Measurements from ENCODE around the gene HSPA9. TPM values are rescaled to one million over a fixed set of nuclear protein-coding genes. Genes with fewer than 3 reads are reported as not detected.

Gene HSPA9
- total RNA-seq, 1 experiment from 2014 or later: 502 TPM

- Histone ChIP-seq H3K9me3 (ENCODE audit: low read depth, low read length, poor library complexity, severe bottlenecking) (no peaks in the 10 kb centered on the region), H3K27ac (ENCODE audit: low read depth, low read length, poor library complexity, severe bottlenecking) (no peak overlapping the region), H3K36me3 (ENCODE audit: insufficient read depth, low read length, poor library complexity, severe bottlenecking) (no peaks in the 10 kb centered on the region), H3K4me1 (ENCODE audit: insufficient read depth, low read length, poor library complexity, severe bottlenecking) (peaks cover 3% of the 10 kb centered on the region), H3K27me3 (replicated peaks; ENCODE audit: insufficient read depth, low read depth, low read length, poor library complexity) (no peaks in the 10 kb centered on the region), H3K4me3 (ENCODE audit: low read depth, low read length, poor library complexity, severe bottlenecking) (no peak overlapping the region)
- no peak for TF ChIP-seq EZH2 (IDR thresholded peaks at IDR 0.05; ENCODE audit: borderline replicate concordance, low read depth, low read length, poor library complexity, severe bottlenecking)
- TF ChIP-seq CTCF (conservative IDR thresholded peaks at IDR 0.05; ENCODE audit: low read depth, low read length): no peak
- BruUV-seq (replicated peaks): no TSS peak
- ChIA-PET POLR2A (ENCODE audit: low non-redundant PET) (no interaction called here), CTCF (no interaction called here)
- no peak for DNase-seq (ENCODE audit: low spot score)
- intact Hi-C loops (cut with micrococcal nuclease; ENCODE audit: unreplicated experiment): no loop called here
Observed at GRCh38 chr5:138580777-138581176, 5.6 kb upstream of the HSPA9 start.

DNA sequence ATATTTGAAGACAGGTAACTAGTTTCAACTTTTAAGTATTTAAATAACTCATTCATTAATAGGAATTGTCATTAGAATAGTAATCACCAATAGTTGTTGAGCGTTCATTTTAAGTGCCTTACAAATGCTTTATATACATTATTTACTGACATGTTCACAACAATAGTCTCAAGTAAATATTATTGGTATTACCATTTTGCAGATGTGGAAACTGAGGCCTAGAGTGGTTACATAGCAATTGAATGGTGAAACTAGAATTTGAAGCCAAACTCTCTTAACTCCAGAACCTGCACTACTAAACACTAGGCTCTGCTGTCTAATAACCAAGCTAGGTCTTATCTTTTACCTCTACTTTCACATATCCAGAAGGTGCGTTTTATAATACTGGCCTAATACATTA lies 4.8 kb upstream of the HSPA9 start:
- no peak for TF ChIP-seq CTCF (conservative IDR thresholded peaks at IDR 0.05; ENCODE audit: low read depth, low read length)
- no peak for TF ChIP-seq EZH2 (IDR thresholded peaks at IDR 0.05; ENCODE audit: borderline replicate concordance, low read depth, low read length, poor library complexity, severe bottlenecking)
- no TSS peak for BruUV-seq (replicated peaks)
- Histone ChIP-seq H3K9me3 (ENCODE audit: low read depth, low read length, poor library complexity, severe bottlenecking) (no peaks in the 10 kb centered on the region), H3K27me3 (replicated peaks; ENCODE audit: insufficient read depth, low read depth, low read length, poor library complexity) (no peaks in the 10 kb centered on the region), H3K4me3 (ENCODE audit: low read depth, low read length, poor library complexity, severe bottlenecking) (no peak overlapping the region), H3K4me1 (ENCODE audit: insufficient read depth, low read length, poor library complexity, severe bottlenecking) (peaks cover 3% of the 10 kb centered on the region), H3K36me3 (ENCODE audit: insufficient read depth, low read length, poor library complexity, severe bottlenecking) (no peaks in the 10 kb centered on the region), H3K27ac (ENCODE audit: low read depth, low read length, poor library complexity, severe bottlenecking) (no peak overlapping the region)
- no peak for DNase-seq (ENCODE audit: low spot score)
- ChIA-PET CTCF (interaction anchor here (0.7 to 1.0 kb wide), 3 partner anchors 31 to 683 kb away, joined by 3 to 11 read pairs (median 8); no protein-coding TSS in a partner anchor), POLR2A (ENCODE audit: low non-redundant PET) (no interaction called here)
- intact Hi-C loops (cut with micrococcal nuclease; ENCODE audit: unreplicated experiment): no loop called here

- DNase-seq (ENCODE audit: low spot score): no peak
- no TSS peak for BruUV-seq (replicated peaks)
- POLR2A ChIA-PET (ENCODE audit: low non-redundant PET): interaction anchor here (0.7 kb wide), 1 partner anchor 108 kb away, joined by 5 read pairs; no protein-coding TSS in a partner anchor
- no peak overlapping the region for H3K4me3 ChIP-seq (ENCODE audit: low read depth, low read length, poor library complexity, severe bottlenecking)
- no peaks in the 10 kb centered on the region for H3K9me3 ChIP-seq (ENCODE audit: low read depth, low read length, poor library complexity, severe bottlenecking)
- H3K4me1 ChIP-seq (ENCODE audit: insufficient read depth, low read length, poor library complexity, severe bottlenecking): peaks cover 3% of the 10 kb centered on the region
- H3K27me3 ChIP-seq (replicated peaks; ENCODE audit: insufficient read depth, low read depth, low read length, poor library complexity): no peaks in the 10 kb centered on the region
- no peaks in the 10 kb centered on the region for H3K36me3 ChIP-seq (ENCODE audit: insufficient read depth, low read length, poor library complexity, severe bottlenecking)
- CTCF ChIA-PET: interaction anchor here (0.5 to 1.0 kb wide), 8 partner anchors 14 to 789 kb away, joined by 3 to 12 read pairs (median 6); no protein-coding TSS in a partner anchor
- no peak overlapping the region for H3K27ac ChIP-seq (ENCODE audit: low read depth, low read length, poor library complexity, severe bottlenecking)
- TF ChIP-seq EZH2 (IDR thresholded peaks at IDR 0.05; ENCODE audit: borderline replicate concordance, low read depth, low read length, poor library complexity, severe bottlenecking) (no peak), CTCF (conservative IDR thresholded peaks at IDR 0.05; ENCODE audit: low read depth, low read length) (no peak)
- intact Hi-C loops (cut with micrococcal nuclease; ENCODE audit: unreplicated experiment): loop anchor here (1.0 kb wide), 1 partner anchor 683 kb away; no protein-coding TSS in a partner anchor
Observed at GRCh38 chr5:138579517-138579863, 4.3 kb upstream of the HSPA9 start.
